ENCODE data around the gene XYLT1. TPM values are rescaled to one million over a fixed set of nuclear protein-coding genes. Genes with fewer than 3 reads are reported as not detected.

XYLT1 gene
- total and polyA plus RNA-seq, 2 of the 8 experiments (the other 6 are each of a cell fraction or from before 2014, with no cell fraction given), result 6.6 to 25.4 TPM

DNA sequence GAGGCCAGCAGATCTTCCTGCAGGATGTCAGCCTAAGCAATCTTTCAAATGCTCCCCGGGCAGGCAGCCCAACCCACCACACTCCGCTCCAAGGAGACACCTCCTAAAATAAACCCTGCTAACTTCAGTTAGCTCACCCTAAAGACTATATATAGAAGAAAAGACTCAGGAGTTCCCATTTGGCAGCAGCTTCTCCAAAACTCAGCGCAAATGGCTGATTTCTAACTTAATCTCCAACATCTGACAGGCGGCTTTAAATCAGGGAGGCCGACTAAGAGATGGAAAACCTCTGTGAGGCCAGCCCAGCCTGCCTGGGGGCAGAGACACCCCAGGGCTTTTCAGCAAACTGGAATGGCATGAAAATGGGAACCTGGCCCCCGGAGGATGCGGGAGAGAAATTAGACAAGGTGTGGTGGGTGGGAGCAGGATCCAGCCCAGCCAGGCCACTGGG, 91.6 kb downstream of the XYLT1 start:
- no peak for FAIRE-seq
- Histone ChIP-seq H3K4me3 (ENCODE audit: extremely low read depth in 1 of 4, insufficient read depth in 2 of 4, low read depth in 3 of 4, low read length in 4 of 4) (no peak overlapping the region), H2AFZ (ENCODE audit: low read length) (no peak overlapping the region), H3K4ac (replicated peaks; ENCODE audit: insufficient read length, low read depth, low read length) (no peak overlapping the region), H3K9me3 (ENCODE audit: insufficient read depth in 2 of 2, low read depth in 1 of 2, low read length in 1 of 2) (no peaks in the 10 kb centered on the region), H2BK15ac (ENCODE audit: low read length) (no peak overlapping the region), H3K79me1 (ENCODE audit: low read depth, low read length) (peaks cover 7% of the 10 kb centered on the region; the same call in 1 of the 2 replicates), H3K56ac (replicated peaks; ENCODE audit: insufficient read length, low read depth, low read length) (no peak overlapping the region), H3K4me1 (replicated peaks in 1 of 4; ENCODE audit: control insufficient read depth in 3 of 4, insufficient read depth in 4 of 4, low read length in 3 of 4) (peaks cover 7 to 24% (median 20%) of the 10 kb centered on the region in 4 experiments), H3K27ac (ENCODE audit: low read depth, low read length) (no peak overlapping the region), H2BK12ac (ENCODE audit: low read depth, low read length) (no peak overlapping the region), H2BK20ac (ENCODE audit: low read length) (no peak overlapping the region), H3K36me3 (ENCODE audit: control insufficient read depth in 2 of 4, insufficient read depth in 4 of 4, low read length in 3 of 4) (no peaks in the 10 kb centered on the region), H3K23me2 (ENCODE audit: low read depth, low read length) (no peaks in the 10 kb centered on the region; the same call in 1 of the 2 replicates), H3K18ac (ENCODE audit: extremely low read depth, low read length) (no peak overlapping the region), H2BK120ac (replicated peaks; ENCODE audit: low read depth, low read length) (no peak overlapping the region), H3K23ac (ENCODE audit: insufficient read length) (no peak overlapping the region), H4K91ac (replicated peaks; ENCODE audit: insufficient read length, low read length) (no peak overlapping the region), H3K27me3 (replicated peaks in 1 of 4; ENCODE audit: control insufficient read depth in 3 of 4, extremely low read depth in 1 of 4, insufficient read depth in 3 of 4, low read length in 3 of 4) (no peaks in the 10 kb centered on the region), H3K4me2 (ENCODE audit: insufficient read depth in 1 of 2, low read depth in 2 of 2, low read length in 2 of 2) (peak overlapping the region in 1 of 2 experiments; percentile 4; a peak in 1 of 4 replicates), H2AK5ac (ENCODE audit: low read depth, low read length) (no peak overlapping the region), H4K5ac (ENCODE audit: insufficient read length, low read depth, low read length) (no peak overlapping the region), H2BK5ac (ENCODE audit: low read depth, low read length) (no peak overlapping the region), H3K79me2 (ENCODE audit: control insufficient read depth in 1 of 2, insufficient read depth in 2 of 2, low read length in 2 of 2) (peaks cover 0 to 25% of the 10 kb centered on the region in 2 experiments; a peak in 2 of 4 replicates), H4K8ac (ENCODE audit: extremely low read depth, insufficient read depth, low read length) (no peak overlapping the region), H4K20me1 (replicated peaks in 1 of 2; ENCODE audit: control insufficient read depth in 1 of 2, insufficient read depth in 2 of 2, low read length in 2 of 2) (no peaks in the 10 kb centered on the region), H3K9ac (replicated peaks in 1 of 4; ENCODE audit: extremely low read depth in 1 of 4, low read depth in 3 of 4, low read length in 3 of 4) (no peak overlapping the region), H3K14ac (ENCODE audit: insufficient read length) (no peak overlapping the region)
- ChIA-PET POLR2A (ENCODE audit: partially characterized antibody) (interaction anchor here (0.6 kb wide), 1 partner anchor 25 kb away, joined by 3 read pairs; no protein-coding TSS in a partner anchor), CTCF (ENCODE audit: partially characterized antibody) (interaction anchor here (0.7 to 2.5 kb wide), 3 partner anchors 10 to 87 kb away, joined by 3 to 14 read pairs (median 3); no protein-coding TSS in a partner anchor)
- no peak for DNase-seq (ENCODE audit: low read depth in 1 of 2, low spot score in 2 of 2)
- WGBS, 2 experiments (ENCODE audit: extremely low coverage in 1 of 2, insufficient coverage in 1 of 2, insufficient read length in 1 of 2, insufficient replicate concordance in 2 of 2, low coverage in 1 of 2, low lambda C conversion rate in 2 of 2, missing lambda C conversion rate in 1 of 2), result 70% methylated on average over 7 of the region's 7 CpGs; no CpG with 5 or more reads in 1 of the 2 experiments
- TF ChIP-seq, protein P1, sequence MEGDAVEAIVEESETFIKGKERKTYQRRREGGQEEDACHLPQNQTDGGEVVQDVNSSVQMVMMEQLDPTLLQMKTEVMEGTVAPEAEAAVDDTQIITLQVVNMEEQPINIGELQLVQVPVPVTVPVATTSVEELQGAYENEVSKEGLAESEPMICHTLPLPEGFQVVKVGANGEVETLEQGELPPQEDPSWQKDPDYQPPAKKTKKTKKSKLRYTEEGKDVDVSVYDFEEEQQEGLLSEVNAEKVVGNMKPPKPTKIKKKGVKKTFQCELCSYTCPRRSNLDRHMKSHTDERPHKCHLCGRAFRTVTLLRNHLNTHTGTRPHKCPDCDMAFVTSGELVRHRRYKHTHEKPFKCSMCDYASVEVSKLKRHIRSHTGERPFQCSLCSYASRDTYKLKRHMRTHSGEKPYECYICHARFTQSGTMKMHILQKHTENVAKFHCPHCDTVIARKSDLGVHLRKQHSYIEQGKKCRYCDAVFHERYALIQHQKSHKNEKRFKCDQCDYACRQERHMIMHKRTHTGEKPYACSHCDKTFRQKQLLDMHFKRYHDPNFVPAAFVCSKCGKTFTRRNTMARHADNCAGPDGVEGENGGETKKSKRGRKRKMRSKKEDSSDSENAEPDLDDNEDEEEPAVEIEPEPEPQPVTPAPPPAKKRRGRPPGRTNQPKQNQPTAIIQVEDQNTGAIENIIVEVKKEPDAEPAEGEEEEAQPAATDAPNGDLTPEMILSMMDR (IDR thresholded peaks at IDR 0.05; ENCODE audit: control extremely low read depth in 1 of 3, insufficient read depth in 1 of 3, low read depth in 1 of 3, low read length in 3 of 3), result no peak
- no peak for TF ChIP-seq ZNF274 (IDR thresholded peaks at IDR 0.05; ENCODE audit: borderline replicate concordance, extremely low read depth, low read length)
- no peak for TF ChIP-seq NANOG (IDR thresholded peaks at IDR 0.05; ENCODE audit: insufficient read depth, low read depth, low read length, poor library complexity, severe bottlenecking)
- TF ChIP-seq SP4 (IDR thresholded peaks at IDR 0.05; ENCODE audit: low read length), result no peak
- TF ChIP-seq PHF8 (conservative IDR thresholded peaks at IDR 0.05; ENCODE audit: low read depth, low read length), result no peak
- no peak for TF ChIP-seq ASH2L (IDR thresholded peaks at IDR 0.05; ENCODE audit: low read length)
- no peak for TF ChIP-seq GTF2F1 (IDR thresholded peaks at IDR 0.05; ENCODE audit: borderline replicate concordance, low read depth, low read length)
- no peak for TF ChIP-seq SUZ12 (IDR thresholded peaks at IDR 0.05; ENCODE audit: low read length)
- no peak for TF ChIP-seq SP2 (IDR thresholded peaks at IDR 0.05; ENCODE audit: low read length)
- TF ChIP-seq CHD2 (IDR thresholded peaks at IDR 0.05; ENCODE audit: low read length), result no peak

Measured in H1 (cell line).